ENCODE results near the gene IQSEC2. TPM values are rescaled to one million over a fixed set of nuclear protein-coding genes. Genes with fewer than 3 reads are reported as not detected.

Gene IQSEC2
- total and polyA plus RNA-seq, 2 of the 8 experiments (the other 6 are each of a cell fraction or from before 2014, with no cell fraction given), result 6.1 to 54.9 TPM

DNA sequence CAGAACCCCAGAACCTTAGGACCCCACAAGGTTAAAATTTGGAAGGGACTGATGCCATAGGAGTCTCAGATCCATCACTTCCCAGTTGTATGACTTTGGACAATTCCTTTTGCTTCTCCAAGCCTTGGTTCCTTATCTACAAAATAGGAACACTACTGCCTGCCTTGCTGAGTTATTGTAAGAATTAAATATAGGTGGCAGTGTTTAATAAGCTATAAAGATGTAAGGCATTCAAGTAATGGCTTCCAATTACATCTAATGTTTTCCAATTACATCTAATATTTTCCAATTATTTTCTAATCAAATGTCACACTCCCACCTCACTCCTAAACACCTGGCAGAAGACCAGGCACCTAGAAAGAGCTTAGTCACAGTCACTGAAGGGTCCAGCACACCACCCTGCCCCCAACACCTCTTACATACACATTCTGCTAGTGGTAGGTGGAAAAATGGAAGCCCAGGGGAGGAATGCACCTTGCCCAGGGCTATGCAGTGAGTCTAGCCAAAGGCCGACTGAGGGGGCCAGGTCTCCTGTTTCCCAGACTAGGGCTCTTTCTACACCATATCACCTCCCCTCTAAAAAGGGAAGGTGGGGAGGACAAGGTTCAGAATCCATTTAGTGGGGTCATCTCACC is 31.9 kb downstream of the IQSEC2 start:
- Histone ChIP-seq H3K27me3 (replicated peaks in 1 of 4; ENCODE audit: control insufficient read depth in 3 of 4, extremely low read depth in 1 of 4, insufficient read depth in 3 of 4, low read length in 3 of 4) (no peaks in the 10 kb centered on the region), H4K5ac (ENCODE audit: insufficient read length, low read depth, low read length) (no peak overlapping the region), H3K79me1 (ENCODE audit: low read depth, low read length) (no peaks in the 10 kb centered on the region), H3K23me2 (ENCODE audit: low read depth, low read length) (no peaks in the 10 kb centered on the region; the same call in 1 of the 2 replicates), H3K36me3 (ENCODE audit: control insufficient read depth in 2 of 4, insufficient read depth in 4 of 4, low read length in 3 of 4) (peaks cover 0 to 3% (median 0%) of the 10 kb centered on the region in 4 experiments; a peak in 1 of 8 replicates), H4K91ac (replicated peaks; ENCODE audit: insufficient read length, low read length) (no peak overlapping the region), H2AK5ac (ENCODE audit: low read depth, low read length) (no peak overlapping the region), H4K8ac (ENCODE audit: extremely low read depth, insufficient read depth, low read length) (no peak overlapping the region), H2BK12ac (ENCODE audit: low read depth, low read length) (no peak overlapping the region), H4K20me1 (replicated peaks in 1 of 2; ENCODE audit: control insufficient read depth in 1 of 2, insufficient read depth in 2 of 2, low read length in 2 of 2) (no peaks in the 10 kb centered on the region), H3K14ac (ENCODE audit: insufficient read length) (no peak overlapping the region), H2BK5ac (ENCODE audit: low read depth, low read length) (no peak overlapping the region), H3K4me3 (ENCODE audit: extremely low read depth in 1 of 4, insufficient read depth in 2 of 4, low read depth in 3 of 4, low read length in 4 of 4) (no peak overlapping the region), H2AFZ (ENCODE audit: low read length) (no peak overlapping the region), H3K4ac (replicated peaks; ENCODE audit: insufficient read length, low read depth, low read length) (no peak overlapping the region), H3K18ac (ENCODE audit: extremely low read depth, low read length) (no peak overlapping the region), H2BK120ac (replicated peaks; ENCODE audit: low read depth, low read length) (no peak overlapping the region), H3K4me2 (ENCODE audit: insufficient read depth in 1 of 2, low read depth in 2 of 2, low read length in 2 of 2) (no peak overlapping the region), H3K9ac (replicated peaks in 1 of 4; ENCODE audit: extremely low read depth in 1 of 4, low read depth in 3 of 4, low read length in 3 of 4) (no peak overlapping the region), H3K27ac (ENCODE audit: low read depth, low read length) (no peak overlapping the region), H3K9me3 (ENCODE audit: insufficient read depth in 2 of 2, low read depth in 1 of 2, low read length in 1 of 2) (no peaks in the 10 kb centered on the region), H3K79me2 (ENCODE audit: control insufficient read depth in 1 of 2, insufficient read depth in 2 of 2, low read length in 2 of 2) (no peaks in the 10 kb centered on the region), H3K23ac (ENCODE audit: insufficient read length) (no peak overlapping the region), H3K4me1 (replicated peaks in 1 of 4; ENCODE audit: control insufficient read depth in 3 of 4, insufficient read depth in 4 of 4, low read length in 3 of 4) (no peaks in the 10 kb centered on the region), H3K56ac (replicated peaks; ENCODE audit: insufficient read length, low read depth, low read length) (no peak overlapping the region), H2BK20ac (ENCODE audit: low read length) (no peak overlapping the region), H2BK15ac (ENCODE audit: low read length) (no peak overlapping the region)
- FAIRE-seq (no peak), DNase-seq (ENCODE audit: low read depth in 1 of 2, low spot score in 2 of 2) (no peak)
- ChIA-PET POLR2A (ENCODE audit: partially characterized antibody) (no interaction called here), CTCF (ENCODE audit: partially characterized antibody) (interaction anchor here (1.1 to 2.7 kb wide), 2 partner anchors 10 to 22 kb away, joined by 3 to 8 read pairs; no protein-coding TSS in a partner anchor)
- 100% methylated on average over 1 of the region's 1 CpG; no CpG with 5 or more reads in 1 of the 2 experiments for WGBS, 2 experiments (ENCODE audit: extremely low coverage in 1 of 2, insufficient coverage in 1 of 2, insufficient read length in 1 of 2, insufficient replicate concordance in 2 of 2, low coverage in 1 of 2, low lambda C conversion rate in 2 of 2, missing lambda C conversion rate in 1 of 2)
- TF ChIP-seq GTF2F1 (IDR thresholded peaks at IDR 0.05; ENCODE audit: borderline replicate concordance, low read depth, low read length), result no peak
- TF ChIP-seq ZNF274 (IDR thresholded peaks at IDR 0.05; ENCODE audit: borderline replicate concordance, extremely low read depth, low read length), result no peak
- TF ChIP-seq PHF8 (conservative IDR thresholded peaks at IDR 0.05; ENCODE audit: low read depth, low read length), result no peak
- TF ChIP-seq TBP (IDR thresholded peaks at IDR 0.05; ENCODE audit: low read depth, low read length), result no peak
- TF ChIP-seq CTBP2 (IDR thresholded peaks at IDR 0.05; ENCODE audit: borderline replicate concordance, insufficient read depth, insufficient read length, low read length), result no peak
- TF ChIP-seq HDAC2 (IDR thresholded peaks at IDR 0.05; ENCODE audit: borderline replicate concordance in 1 of 2, low read depth in 2 of 2, low read length in 2 of 2), result no peak
- no peak for TF ChIP-seq EZH2 (IDR thresholded peaks at IDR 0.05; ENCODE audit: low read depth, low read length, severe bottlenecking)
- TF ChIP-seq NANOG (IDR thresholded peaks at IDR 0.05; ENCODE audit: insufficient read depth, low read depth, low read length, poor library complexity, severe bottlenecking), result no peak
- no peak for TF ChIP-seq JUND (IDR thresholded peaks at IDR 0.05; ENCODE audit: low read length)
- no peak for TF ChIP-seq TAF7 (optimal IDR thresholded peaks at IDR 0.05; ENCODE audit: borderline replicate concordance, low read depth, low read length)
- no peak for TF ChIP-seq TEAD4 (IDR thresholded peaks at IDR 0.05; ENCODE audit: low read depth, low read length)
- TF ChIP-seq RBBP5 (IDR thresholded peaks at IDR 0.05; ENCODE audit: borderline replicate concordance, low read depth, low read length), result no peak
- no peak for TF ChIP-seq SIX5 (IDR thresholded peaks at IDR 0.05; ENCODE audit: low read depth, low read length)

All from H1 (cell line).